Measurements from ENCODE around the gene GRAMD4.

- TF ChIP-seq CTCF (IDR thresholded peaks at IDR 0.05) (no peak), POLR2A (IDR thresholded peaks at IDR 0.05) (no peak)
Observed at GRCh38 chr22:46678003-46678657, 57.9 kb downstream of the GRAMD4 start.

Data from transverse colon (tissue), 3 donors.